ENCODE measurements around the gene GALNT10.

- TF ChIP-seq CTCF (IDR thresholded peaks at IDR 0.05; ENCODE audit: insufficient read depth, low read depth, low read length) = no peak
- TF ChIP-seq EZH2 (IDR thresholded peaks at IDR 0.05; ENCODE audit: insufficient read depth, low read length) = no peak
Measured at GRCh38 chr5:154313360-154314017, 123.0 kb downstream of the GALNT10 start.
